ENCODE measurements around the gene CHD9.

DNA sequence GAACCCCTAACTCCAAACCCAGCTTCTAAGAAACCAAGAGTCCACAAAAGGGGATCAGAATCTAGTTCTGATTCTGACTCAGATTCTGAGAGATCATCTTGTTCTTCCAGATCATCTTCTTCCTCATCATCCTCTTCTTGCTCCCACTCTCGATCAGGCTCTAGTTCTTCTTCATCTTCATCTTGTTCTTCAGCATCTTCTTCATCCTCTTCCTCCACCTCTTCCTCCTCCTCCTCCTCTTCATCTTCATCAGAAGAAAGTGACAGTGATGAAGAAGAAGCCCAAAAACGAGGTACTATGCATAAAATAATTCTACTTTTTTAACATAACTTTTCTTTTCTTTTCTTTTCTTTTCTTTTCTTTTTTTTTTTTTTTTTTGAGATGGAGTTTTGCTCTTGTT is 249.5 kb downstream of the CHD9 start:
- TF ChIP-seq, protein P1, sequence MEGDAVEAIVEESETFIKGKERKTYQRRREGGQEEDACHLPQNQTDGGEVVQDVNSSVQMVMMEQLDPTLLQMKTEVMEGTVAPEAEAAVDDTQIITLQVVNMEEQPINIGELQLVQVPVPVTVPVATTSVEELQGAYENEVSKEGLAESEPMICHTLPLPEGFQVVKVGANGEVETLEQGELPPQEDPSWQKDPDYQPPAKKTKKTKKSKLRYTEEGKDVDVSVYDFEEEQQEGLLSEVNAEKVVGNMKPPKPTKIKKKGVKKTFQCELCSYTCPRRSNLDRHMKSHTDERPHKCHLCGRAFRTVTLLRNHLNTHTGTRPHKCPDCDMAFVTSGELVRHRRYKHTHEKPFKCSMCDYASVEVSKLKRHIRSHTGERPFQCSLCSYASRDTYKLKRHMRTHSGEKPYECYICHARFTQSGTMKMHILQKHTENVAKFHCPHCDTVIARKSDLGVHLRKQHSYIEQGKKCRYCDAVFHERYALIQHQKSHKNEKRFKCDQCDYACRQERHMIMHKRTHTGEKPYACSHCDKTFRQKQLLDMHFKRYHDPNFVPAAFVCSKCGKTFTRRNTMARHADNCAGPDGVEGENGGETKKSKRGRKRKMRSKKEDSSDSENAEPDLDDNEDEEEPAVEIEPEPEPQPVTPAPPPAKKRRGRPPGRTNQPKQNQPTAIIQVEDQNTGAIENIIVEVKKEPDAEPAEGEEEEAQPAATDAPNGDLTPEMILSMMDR (IDR thresholded peaks at IDR 0.05), result no peak
- no peak for TF ChIP-seq POLR2A (IDR thresholded peaks at IDR 0.05)
